ENCODE results near the gene PPIP5K2. TPM values are rescaled to one million over a fixed set of nuclear protein-coding genes. Genes with fewer than 3 reads are reported as not detected.

The PPIP5K2 gene
- polyA plus RNA-seq, 3 donors: 23.1 to 66.0 (median 41.1) TPM

GRCh38 chr5:103122242-103122641, 2.1 kb downstream of the PPIP5K2 start:
- H4K20me1 ChIP-seq (ENCODE audit: insufficient read depth, low read length): peaks cover 39% of the 10 kb centered on the region
- Mint-ChIP-seq H3K27ac (no peak overlapping the region), H3K36me3 (peaks cover 9 to 13% of the 10 kb centered on the region in 2 donors), H3K9me3 (no peaks in the 10 kb centered on the region), H3K4me1 (peaks cover 38% of the 10 kb centered on the region), H3K4me3 (no peak overlapping the region), H3K27me3 (ENCODE audit: low read depth in 3 of 3) (no peaks in the 10 kb centered on the region)
- H3K79me2 ChIP-seq (ENCODE audit: insufficient read depth, low read length): peaks cover 89% of the 10 kb centered on the region
- no peak overlapping the region for H3K4me3 ChIP-seq (replicated peaks in 1 of 3; ENCODE audit: low read depth in 2 of 3, low read length in 3 of 3)
- DNase-seq: no peak
- WGBS (ENCODE audit: insufficient coverage): 53% methylated on average over 3 of the region's 3 CpGs
- intact Hi-C loops (cut with micrococcal nuclease): no loop called here
- H3K9ac ChIP-seq (ENCODE audit: insufficient read depth, low read length, poor library complexity, severe bottlenecking): no peak overlapping the region
- H2AFZ ChIP-seq (ENCODE audit: insufficient read depth, low read depth, low read length, poor library complexity, severe bottlenecking): no peak overlapping the region
- H3K4me1 ChIP-seq (ENCODE audit: control insufficient read depth in 1 of 2, insufficient read depth in 2 of 2, low read length in 2 of 2): peaks cover 9 to 37% of the 10 kb centered on the region in 2 donors
- no peaks in the 10 kb centered on the region for H3K27me3 ChIP-seq (ENCODE audit: control insufficient read depth in 2 of 2, insufficient read depth in 2 of 2, low read length in 2 of 2)
- peaks cover 0 to 11% of the 10 kb centered on the region in 2 donors for H3K36me3 ChIP-seq (replicated peaks in 1 of 2; ENCODE audit: control insufficient read depth in 1 of 2, insufficient read depth in 2 of 2, low read length in 2 of 2)
- H3K9me3 ChIP-seq (replicated peaks in 1 of 2; ENCODE audit: control insufficient read depth in 1 of 2, insufficient read depth in 1 of 2, low read length in 2 of 2): no peaks in the 10 kb centered on the region
- TF ChIP-seq CTCF (IDR thresholded peaks at IDR 0.05): no peak
- no peak overlapping the region for H3K27ac ChIP-seq (ENCODE audit: low read depth in 1 of 2, low read length in 2 of 2)
- peak overlapping the region; percentile 97 for H3K4me2 ChIP-seq (replicated peaks; ENCODE audit: extremely low read depth, low read length, poor library complexity, severe bottlenecking)

GRCh38 chr5:103126557-103126956, 6.5 kb downstream of the PPIP5K2 start:
- Histone ChIP-seq H3K9me3 (replicated peaks in 1 of 2; ENCODE audit: control insufficient read depth in 1 of 2, insufficient read depth in 1 of 2, low read length in 2 of 2) (no peaks in the 10 kb centered on the region), H2AFZ (ENCODE audit: insufficient read depth, low read depth, low read length, poor library complexity, severe bottlenecking) (no peak overlapping the region), H3K4me1 (ENCODE audit: control insufficient read depth in 1 of 2, insufficient read depth in 2 of 2, low read length in 2 of 2) (peaks cover 0 to 13% of the 10 kb centered on the region in 2 donors), H3K9ac (ENCODE audit: insufficient read depth, low read length, poor library complexity, severe bottlenecking) (no peak overlapping the region), H3K36me3 (replicated peaks in 1 of 2; ENCODE audit: control insufficient read depth in 1 of 2, insufficient read depth in 2 of 2, low read length in 2 of 2) (peaks cover 0 to 37% of the 10 kb centered on the region in 2 donors), H3K79me2 (ENCODE audit: insufficient read depth, low read length) (peaks cover 93% of the 10 kb centered on the region), H3K27ac (ENCODE audit: low read depth in 1 of 2, low read length in 2 of 2) (no peak overlapping the region), H4K20me1 (ENCODE audit: insufficient read depth, low read length) (peaks cover 52% of the 10 kb centered on the region), H3K4me3 (replicated peaks in 1 of 3; ENCODE audit: low read depth in 2 of 3, low read length in 3 of 3) (no peak overlapping the region), H3K4me2 (replicated peaks; ENCODE audit: extremely low read depth, low read length, poor library complexity, severe bottlenecking) (no peak overlapping the region), H3K27me3 (ENCODE audit: control insufficient read depth in 2 of 2, insufficient read depth in 2 of 2, low read length in 2 of 2) (no peaks in the 10 kb centered on the region)
- Mint-ChIP-seq H3K27me3 (ENCODE audit: low read depth in 3 of 3) (no peaks in the 10 kb centered on the region), H3K36me3 (peaks cover 24 to 26% of the 10 kb centered on the region in 2 donors), H3K4me1 (peaks cover 21% of the 10 kb centered on the region), H3K27ac (no peak overlapping the region), H3K9me3 (no peaks in the 10 kb centered on the region), H3K4me3 (no peak overlapping the region)
- 96% methylated on average over 5 of the region's 5 CpGs for WGBS (ENCODE audit: insufficient coverage)
- DNase-seq: no peak
- intact Hi-C loops (cut with micrococcal nuclease): no loop called here
- TF ChIP-seq CTCF (IDR thresholded peaks at IDR 0.05): no peak
